Measurements from ENCODE around the gene UBE2D4.

The UBE2D4 gene

DNA sequence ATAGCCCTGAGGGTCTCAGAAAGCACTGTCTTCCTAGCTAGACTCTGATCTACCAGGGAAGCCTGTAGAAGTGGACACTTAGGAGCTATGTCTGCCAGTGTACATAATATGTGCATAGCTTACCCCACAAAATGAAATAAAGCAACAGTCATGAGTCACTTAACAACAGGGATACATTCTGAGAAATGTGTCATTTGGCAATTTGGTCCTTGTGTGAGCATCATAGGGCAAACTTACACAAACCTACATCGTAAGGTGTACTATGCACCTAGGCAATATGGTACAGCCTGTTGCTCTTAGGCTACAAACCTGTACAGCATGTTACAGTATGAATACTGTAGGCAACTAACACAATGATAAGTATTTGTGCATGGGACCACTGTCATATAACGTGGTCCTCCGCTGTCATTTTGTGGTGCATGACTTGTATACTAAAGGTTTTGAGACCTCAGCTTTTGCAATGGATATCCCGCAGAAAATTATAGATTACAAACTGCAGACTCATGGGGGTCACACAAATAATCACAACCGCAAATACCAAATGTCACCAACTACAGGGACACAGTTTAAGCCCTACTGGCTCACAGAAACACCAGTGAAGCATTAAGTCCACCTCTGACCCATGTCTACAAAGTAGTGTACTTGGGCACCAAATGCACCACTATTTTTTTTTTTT is 21.6 kb upstream of the UBE2D4 start:
- peaks cover 15 to 30% (median 22%) of the 10 kb centered on the region in 10 experiments for H3K4me1 ChIP-seq
- peaks cover 0 to 10% (median 0%) of the 10 kb centered on the region in 11 experiments; a peak in 4 of 22 replicates for H3K36me3 ChIP-seq
- TF ChIP-seq Cebpa-rat (IDR thresholded peaks at IDR 0.05): no peak
- H3K27ac ChIP-seq: no peak overlapping the region
- peak overlapping the region in 2 of 10 experiments; percentile 68 to 79; a peak in 2 of 20 replicates for H3K4me3 ChIP-seq
- peaks cover 37 to 62% (median 55%) of the 10 kb centered on the region in 11 experiments; a peak in 21 of 22 replicates for H4K20me1 ChIP-seq
- H3K27me3 ChIP-seq: no peaks in the 10 kb centered on the region
- peak overlapping the region in 3 of 11 experiments; percentile 95 to 97 (median 96); a peak in 4 of 22 replicates for H3K9ac ChIP-seq
- peak overlapping the region; percentile 73 to 96 (median 92) for H3K4me2 ChIP-seq
- no peaks in the 10 kb centered on the region for H3K9me3 ChIP-seq (replicated peaks in 1 of 11)

DNA sequence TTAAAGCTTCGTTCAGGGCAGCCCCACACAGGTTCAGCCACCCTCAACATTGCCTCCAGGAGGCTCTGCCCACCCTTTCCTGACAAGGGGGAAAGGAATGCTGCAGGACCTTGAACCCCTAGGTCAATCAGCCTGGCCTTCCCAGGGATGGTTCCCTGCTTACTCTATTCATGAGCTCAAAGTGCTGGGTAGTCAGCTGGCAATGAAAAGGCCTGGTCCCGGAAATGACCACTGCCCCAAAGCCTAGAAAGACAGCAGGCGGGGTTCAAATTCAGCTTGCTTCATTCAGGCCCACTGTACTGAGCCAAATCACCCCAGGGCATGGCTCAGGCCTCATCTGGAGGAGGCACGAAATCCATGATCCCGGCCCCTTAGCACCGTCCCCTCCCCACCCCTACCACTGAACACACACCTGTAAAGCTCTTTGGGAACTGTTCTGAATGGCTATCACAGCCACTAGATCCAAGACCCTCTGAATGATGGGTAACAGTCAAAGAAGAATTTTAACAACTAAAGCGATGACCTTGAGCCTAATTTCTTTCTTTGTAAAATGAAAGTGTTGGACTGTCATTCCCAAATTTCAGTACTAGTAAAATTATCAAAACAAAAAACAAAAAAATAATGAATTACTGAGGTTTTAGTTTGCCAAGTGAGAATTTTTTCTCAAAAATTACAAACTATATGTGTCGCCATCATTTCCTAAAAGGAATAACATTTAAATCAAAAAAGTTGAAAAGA is 20.9 kb upstream of the UBE2D4 start:
- H3K4me2 ChIP-seq: peak overlapping the region; percentile 73 to 96 (median 92)
- no peak for TF ChIP-seq Cebpa-rat (IDR thresholded peaks at IDR 0.05)
- no peaks in the 10 kb centered on the region for H3K27me3 ChIP-seq
- peak overlapping the region; percentile 84 to 97 (median 93) for H3K9ac ChIP-seq
- peaks cover 0 to 10% (median 0%) of the 10 kb centered on the region in 11 experiments; a peak in 4 of 22 replicates for H3K36me3 ChIP-seq
- H3K4me1 ChIP-seq: peaks cover 15 to 30% (median 22%) of the 10 kb centered on the region in 10 experiments
- H3K4me3 ChIP-seq: peak overlapping the region; percentile 63 to 83 (median 76)
- H3K27ac ChIP-seq: peak overlapping the region; percentile 81 to 91 (median 89); a peak in 21 of 22 replicates
- H4K20me1 ChIP-seq: peaks cover 37 to 55% (median 48%) of the 10 kb centered on the region in 11 experiments; a peak in 21 of 22 replicates
- H3K9me3 ChIP-seq (replicated peaks in 1 of 11): no peaks in the 10 kb centered on the region

DNA sequence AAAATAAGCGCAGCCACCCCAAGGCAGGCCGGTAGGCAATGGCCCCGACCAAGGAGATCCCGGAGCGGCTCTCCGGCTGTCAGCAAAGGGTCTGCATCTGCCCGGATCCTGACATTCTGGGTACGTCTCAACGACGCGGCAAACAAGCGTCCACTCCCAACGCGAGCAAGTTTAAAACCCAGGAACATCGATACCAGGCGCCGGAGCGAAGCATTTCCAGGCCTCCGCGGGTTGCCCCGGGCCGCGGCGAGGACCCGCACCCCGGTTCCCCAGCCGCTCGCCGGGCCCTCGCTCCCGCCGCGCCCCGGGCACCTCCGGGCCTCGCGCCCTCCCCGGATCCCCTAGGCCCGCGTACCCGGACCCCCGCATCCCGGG is 20.3 kb upstream of the UBE2D4 start:
- H3K4me2 ChIP-seq: peak overlapping the region; percentile 73 to 96 (median 92)
- no peak for TF ChIP-seq Cebpa-rat (IDR thresholded peaks at IDR 0.05)
- peaks cover 32 to 49% (median 43%) of the 10 kb centered on the region in 11 experiments; a peak in 21 of 22 replicates for H4K20me1 ChIP-seq
- H3K36me3 ChIP-seq: peaks cover 0 to 9% (median 0%) of the 10 kb centered on the region in 11 experiments; a peak in 4 of 22 replicates
- H3K9ac ChIP-seq: peak overlapping the region; percentile 84 to 97 (median 93)
- peak overlapping the region; percentile 63 to 83 (median 76) for H3K4me3 ChIP-seq
- no peaks in the 10 kb centered on the region for H3K9me3 ChIP-seq (replicated peaks in 1 of 11)
- H3K4me1 ChIP-seq: peaks cover 15 to 30% (median 22%) of the 10 kb centered on the region in 10 experiments
- H3K27ac ChIP-seq: peak overlapping the region; percentile 81 to 91 (median 89)
- H3K27me3 ChIP-seq: no peaks in the 10 kb centered on the region

DNA sequence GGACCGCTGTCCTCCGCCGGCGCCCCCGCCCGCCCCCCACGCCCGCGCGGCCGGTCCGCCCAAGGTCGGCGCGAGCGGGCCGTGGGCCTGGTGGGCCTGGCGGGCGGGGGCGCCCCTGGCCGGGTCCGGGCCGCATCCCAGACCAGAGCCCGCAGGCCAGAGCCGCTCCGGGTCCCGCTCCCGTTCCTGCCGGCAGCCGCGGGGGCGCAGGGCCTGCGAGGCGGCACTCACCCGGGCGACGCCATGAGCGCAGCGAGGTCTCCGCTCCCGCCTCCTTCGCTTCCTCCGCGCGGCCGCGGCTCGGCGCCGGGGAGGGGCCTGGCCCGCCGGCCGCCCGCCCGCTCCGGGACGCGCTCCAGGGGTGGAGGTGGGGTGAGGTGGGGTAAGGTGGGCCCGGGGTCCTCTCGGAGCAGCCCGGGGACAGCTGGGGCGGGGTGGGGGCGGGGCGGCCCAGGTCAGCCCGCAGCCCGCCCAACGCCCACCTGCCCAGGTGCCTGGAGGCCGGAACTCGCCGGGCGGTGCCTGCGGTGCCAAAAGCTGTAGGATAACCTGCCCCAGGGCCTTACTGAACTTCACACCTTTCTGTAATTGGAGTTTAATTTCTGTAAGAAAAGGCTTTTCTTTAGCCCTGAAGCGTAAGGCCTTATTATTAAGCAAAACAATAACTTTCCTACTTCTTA is 19.8 kb upstream of the UBE2D4 start, which contains the start of gene URGCP:
Gene URGCP, minus strand, starts transcription at position 266 of the 680 bp plus-strand sequence. Its CDS starts 21 bp downstream, at position 245.
- peak within 1 kb of the TSS; percentile 63 to 83 (median 76) for H3K4me3 ChIP-seq
- TF ChIP-seq Cebpa-rat (IDR thresholded peaks at IDR 0.05): no peak
- peaks cover 27 to 44% (median 38%) of the 10 kb centered on the region in 11 experiments; a peak in 21 of 22 replicates for H4K20me1 ChIP-seq
- H3K4me2 ChIP-seq: peak within 1 kb of the TSS; percentile 73 to 96 (median 92)
- H3K9me3 ChIP-seq (replicated peaks in 1 of 11): no peaks in the 10 kb centered on the region
- H3K36me3 ChIP-seq: peaks cover 0 to 4% (median 0%) of the 10 kb centered on the region in 11 experiments; a peak in 4 of 22 replicates
- peaks cover 15 to 30% (median 22%) of the 10 kb centered on the region in 10 experiments for H3K4me1 ChIP-seq
- H3K9ac ChIP-seq: peak within 1 kb of the TSS; percentile 84 to 97 (median 93)
- H3K27me3 ChIP-seq: no peaks in the 10 kb centered on the region
- H3K27ac ChIP-seq: peak within 1 kb of the TSS; percentile 81 to 91 (median 89)

DNA sequence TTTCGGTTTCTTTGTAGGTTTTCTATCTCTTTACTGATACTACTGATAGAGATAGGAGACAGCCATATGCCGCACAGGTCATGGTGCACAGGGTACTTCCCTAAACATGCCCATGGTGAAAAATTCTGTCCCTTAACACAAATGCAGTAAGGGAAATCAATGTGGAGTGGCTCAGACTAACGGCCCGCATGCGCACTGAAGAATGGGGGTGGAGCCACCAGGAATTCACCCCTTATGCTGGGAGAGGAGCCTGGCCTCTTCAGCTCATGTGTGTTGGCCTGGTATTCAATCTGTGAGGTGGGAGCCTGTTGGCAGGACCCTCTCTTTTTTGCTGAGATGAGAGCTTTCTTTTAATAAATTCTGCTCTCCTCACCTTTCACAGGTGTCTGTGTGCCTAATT is 11.4 kb upstream of the UBE2D4 start:
- Histone ChIP-seq H3K36me3 (peaks cover 0 to 20% (median 14%) of the 10 kb centered on the region in 11 experiments; a peak in 13 of 22 replicates), H3K4me3 (no peak overlapping the region), H3K4me2 (no peak overlapping the region), H3K27me3 (no peaks in the 10 kb centered on the region), H3K27ac (no peak overlapping the region), H4K20me1 (no peaks in the 10 kb centered on the region), H3K9ac (no peak overlapping the region), H3K4me1 (no peaks in the 10 kb centered on the region), H3K9me3 (replicated peaks in 1 of 11) (peaks cover 0 to 26% (median 12%) of the 10 kb centered on the region in 11 experiments; a peak in 10 of 22 replicates)
- TF ChIP-seq Cebpa-rat (IDR thresholded peaks at IDR 0.05): no peak

DNA sequence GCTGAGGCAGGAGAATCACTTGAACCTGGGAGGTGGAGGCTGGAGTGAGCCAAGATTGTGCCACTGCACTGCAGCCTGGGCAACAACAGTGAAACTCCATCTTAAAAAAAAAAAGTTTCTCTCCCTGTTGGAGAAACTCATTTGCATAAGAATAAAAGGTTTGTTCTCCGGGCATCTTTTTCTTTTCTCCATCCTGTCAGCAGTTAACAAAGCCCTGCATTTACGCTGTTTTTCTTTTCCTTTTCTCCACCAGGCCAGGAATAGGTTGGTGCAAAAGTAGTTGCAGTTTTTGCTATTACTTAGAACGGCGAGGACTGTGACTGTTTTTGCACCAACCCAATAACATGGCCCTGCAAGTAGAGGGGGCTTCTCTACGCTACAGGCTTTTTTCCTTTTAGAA is 10.3 kb upstream of the UBE2D4 start:
- no peak overlapping the region for H3K9ac ChIP-seq
- H3K27ac ChIP-seq: no peak overlapping the region
- H3K36me3 ChIP-seq: peaks cover 0 to 24% (median 15%) of the 10 kb centered on the region in 11 experiments; a peak in 13 of 22 replicates
- peaks cover 0 to 26% (median 12%) of the 10 kb centered on the region in 11 experiments; a peak in 10 of 22 replicates for H3K9me3 ChIP-seq (replicated peaks in 1 of 11)
- H3K4me3 ChIP-seq: no peak overlapping the region
- no peak for TF ChIP-seq Cebpa-rat (IDR thresholded peaks at IDR 0.05)
- H3K27me3 ChIP-seq: no peaks in the 10 kb centered on the region
- no peak overlapping the region for H3K4me2 ChIP-seq
- no peaks in the 10 kb centered on the region for H4K20me1 ChIP-seq
- H3K4me1 ChIP-seq: no peaks in the 10 kb centered on the region

DNA sequence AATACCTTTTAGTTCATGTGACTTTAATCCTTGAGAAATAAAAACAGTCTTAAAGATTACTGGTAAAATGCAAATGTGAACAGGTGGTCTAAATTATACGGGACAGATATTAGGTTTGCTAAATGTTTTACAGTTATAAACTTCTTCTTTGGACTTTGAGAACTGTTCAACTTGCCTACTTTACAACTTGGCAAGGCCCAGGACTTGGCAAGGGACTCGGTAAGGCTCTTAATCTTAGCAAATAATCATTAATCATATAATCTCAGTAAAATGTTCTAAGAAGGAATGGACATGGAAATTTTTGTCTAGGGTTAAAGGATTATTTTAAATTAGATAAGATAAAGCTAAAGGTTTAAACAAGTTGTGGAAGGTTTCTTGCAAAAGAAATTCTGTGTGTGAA is 4.8 kb upstream of the UBE2D4 start:
- Histone ChIP-seq H3K27me3 (no peaks in the 10 kb centered on the region), H3K9ac (no peak overlapping the region), H3K4me2 (no peak overlapping the region), H3K36me3 (peaks cover 0 to 24% (median 11%) of the 10 kb centered on the region in 11 experiments; a peak in 13 of 22 replicates), H3K27ac (no peak overlapping the region), H4K20me1 (no peaks in the 10 kb centered on the region), H3K9me3 (replicated peaks in 1 of 11) (no peaks in the 10 kb centered on the region), H3K4me1 (peaks cover 5 to 17% (median 9%) of the 10 kb centered on the region in 10 experiments; a peak in 17 of 20 replicates), H3K4me3 (no peak overlapping the region)
- no peak for TF ChIP-seq Cebpa-rat (IDR thresholded peaks at IDR 0.05)

DNA sequence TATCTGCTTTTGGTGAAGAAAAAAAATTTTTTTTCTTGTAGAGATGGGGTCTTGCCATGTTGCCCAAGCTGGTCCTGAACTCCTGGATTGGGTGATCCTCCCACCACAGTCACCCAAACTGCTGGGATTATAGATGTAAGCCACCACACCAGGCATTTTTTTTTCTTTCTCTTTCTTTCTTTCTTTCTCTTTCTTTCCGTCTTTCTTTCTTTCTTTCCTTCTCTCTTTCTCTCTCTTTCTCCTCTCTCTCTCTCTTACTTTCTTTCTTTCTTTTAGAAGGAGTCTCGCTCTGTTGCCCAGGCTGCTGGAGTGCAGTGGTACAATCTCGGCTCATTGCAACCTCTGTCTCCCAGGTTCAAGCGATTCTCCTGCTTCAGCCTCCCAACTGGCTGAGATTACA is 3.5 kb upstream of the UBE2D4 start:
- Histone ChIP-seq H3K9ac (no peak overlapping the region), H3K9me3 (replicated peaks in 1 of 11) (no peaks in the 10 kb centered on the region), H3K4me3 (no peak overlapping the region), H3K4me1 (peaks cover 10 to 27% (median 19%) of the 10 kb centered on the region in 10 experiments), H3K4me2 (no peak overlapping the region), H3K27me3 (no peaks in the 10 kb centered on the region), H3K27ac (no peak overlapping the region), H4K20me1 (no peaks in the 10 kb centered on the region), H3K36me3 (peaks cover 0 to 19% (median 9%) of the 10 kb centered on the region in 11 experiments; a peak in 13 of 22 replicates)
- TF ChIP-seq Cebpa-rat (IDR thresholded peaks at IDR 0.05): no peak

All from BLaER1 treated with 17β-estradiol and CSF1 and Interleukin-3, amounts not matched to agents 10 nM and 100 nM (cell line).